LHCN-M2 (cell line): ENCODE results near the gene C1orf94. TPM values are rescaled to one million over a fixed set of nuclear protein-coding genes. Genes with fewer than 3 reads are reported as not detected.

Experiments
- DNase-seq: peaks from one replicate; pipeline ENCODE4 v3.0.0-alpha.2; 2012; ENCODE audit warnings: low read depth
- total RNA-seq: library from RNA; depleted of rRNA; stranded (reverse); fragments of >200 nt; gene quantifications from 2 replicates; pipeline ENCODE4 v1.2.3, GENCODE V29; 2014; rRNA removed

Gene C1orf94
- total RNA-seq, 1 experiment from 2014 or later = not detected

DNA sequence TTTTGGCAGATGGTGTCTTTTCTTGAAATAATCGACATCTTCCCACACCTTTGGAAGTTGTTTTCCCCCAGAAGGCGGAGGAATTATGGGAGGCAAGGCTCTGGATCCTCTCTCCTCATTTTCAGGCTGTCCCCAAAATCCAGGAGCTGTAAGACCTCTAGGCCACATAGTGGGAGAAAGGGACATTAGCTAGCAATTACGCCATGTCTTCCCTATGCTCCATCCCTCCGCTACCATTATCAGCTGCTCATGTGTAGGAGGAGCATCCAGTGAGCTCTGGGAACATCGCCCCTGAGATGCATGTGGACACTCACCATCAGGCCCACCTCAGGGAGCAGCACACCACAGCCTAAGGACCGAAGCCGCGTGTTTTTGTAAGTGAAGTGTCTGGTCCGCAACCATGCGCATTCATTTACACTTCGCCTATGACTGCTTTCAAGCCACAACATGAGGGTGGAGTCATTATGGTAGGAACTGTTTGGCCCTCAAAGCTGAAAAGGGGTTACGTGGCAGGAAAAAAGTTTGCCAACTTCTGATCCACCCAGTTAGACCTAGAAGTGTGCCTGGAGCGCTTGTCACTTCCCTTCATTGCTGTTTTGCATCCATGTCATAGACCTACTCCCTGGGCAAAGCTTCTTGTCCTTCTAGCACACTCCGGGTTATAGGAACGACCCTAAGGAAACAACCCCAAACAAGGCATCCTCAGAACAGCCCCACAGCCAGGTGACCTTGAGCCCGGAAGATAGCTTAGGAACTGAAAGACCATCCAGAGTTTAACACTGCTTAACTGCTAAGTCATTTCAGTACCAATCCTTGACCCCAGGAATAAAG, 85.5 kb downstream of the C1orf94 start:
- no peak for DNase-seq

- DNase-seq = no peak
Measured at GRCh38 chr1:34262921-34263320, 86.2 kb downstream of the C1orf94 start.

DNA sequence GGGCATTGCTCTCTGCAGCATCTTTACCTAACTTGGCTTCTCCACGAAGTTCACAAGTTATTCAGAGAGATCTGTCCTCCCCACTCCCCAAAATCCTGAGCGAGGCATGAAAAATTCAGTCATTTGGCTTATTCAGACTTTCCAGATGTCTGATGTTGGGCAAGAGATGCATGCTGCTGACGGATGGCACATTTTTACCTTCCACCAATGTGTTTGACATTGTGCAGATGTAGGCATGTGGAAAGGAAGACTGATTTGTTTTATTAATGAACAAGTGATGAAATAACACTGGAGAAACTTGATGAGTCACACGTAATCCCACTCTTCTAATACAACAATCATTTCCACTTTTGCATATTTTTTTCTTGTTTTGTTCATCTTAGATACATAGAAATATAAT, 86.7 kb downstream of the C1orf94 start:
- no peak for DNase-seq

DNA sequence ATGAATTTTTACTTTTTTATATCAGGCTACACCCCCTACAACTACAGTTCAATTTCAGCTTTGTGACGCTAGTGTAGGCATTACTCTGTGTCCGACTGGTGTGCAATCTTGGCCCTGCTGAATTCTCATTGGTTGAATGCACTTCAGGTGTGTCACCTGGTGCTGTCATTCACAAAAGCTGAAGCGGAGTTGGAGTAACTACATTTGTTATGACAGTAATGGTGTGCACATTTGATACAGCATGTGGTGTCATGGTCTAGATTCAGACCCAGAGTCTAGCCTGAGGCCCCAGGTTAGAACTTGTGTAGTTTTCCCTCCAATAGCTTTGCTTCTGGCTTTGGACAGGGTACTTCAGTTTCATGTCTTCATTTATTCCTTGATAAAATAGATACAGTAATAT, 88.7 kb downstream of the C1orf94 start:
- no peak for DNase-seq

DNA sequence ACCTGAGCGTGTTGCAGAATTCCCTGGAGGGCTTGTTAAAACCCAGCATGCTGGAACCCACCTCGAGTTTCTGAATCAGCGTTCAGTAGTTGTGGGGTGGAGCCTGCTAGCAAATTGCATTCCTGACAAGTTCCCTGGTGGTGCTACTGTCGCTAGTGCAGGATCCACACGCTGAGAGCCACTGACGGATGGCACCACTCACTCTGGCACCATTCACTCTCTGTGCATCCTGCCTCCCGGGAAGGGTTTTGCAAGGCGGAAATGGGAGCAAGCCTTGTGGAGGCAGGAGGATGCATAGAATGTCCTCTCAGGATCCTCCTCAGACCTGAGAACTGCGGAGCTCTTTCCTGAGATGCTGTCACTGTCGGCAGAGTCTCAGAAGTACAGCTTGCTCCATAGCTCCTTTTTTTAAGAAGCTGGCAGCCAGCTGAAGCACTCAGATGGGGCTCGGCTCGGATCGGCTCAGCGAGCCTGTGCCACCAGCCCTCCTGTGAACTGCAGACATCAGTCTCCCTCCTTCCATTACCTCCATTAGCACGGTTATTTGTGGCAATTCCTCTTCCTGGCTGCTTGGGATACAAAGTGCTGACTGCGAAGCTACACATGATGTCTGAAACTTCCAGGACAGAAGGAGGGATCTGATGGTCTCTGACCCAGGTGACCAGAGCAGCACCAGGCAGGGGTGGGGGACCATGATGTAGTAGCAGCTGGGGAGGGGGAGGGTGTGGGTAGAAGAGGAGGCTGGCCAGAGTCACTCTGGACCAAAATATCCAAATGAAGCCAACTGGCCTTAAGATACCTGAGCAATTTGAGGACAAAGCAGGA, 89.6 kb downstream of the C1orf94 start:
- DNase-seq = no peak

DNA sequence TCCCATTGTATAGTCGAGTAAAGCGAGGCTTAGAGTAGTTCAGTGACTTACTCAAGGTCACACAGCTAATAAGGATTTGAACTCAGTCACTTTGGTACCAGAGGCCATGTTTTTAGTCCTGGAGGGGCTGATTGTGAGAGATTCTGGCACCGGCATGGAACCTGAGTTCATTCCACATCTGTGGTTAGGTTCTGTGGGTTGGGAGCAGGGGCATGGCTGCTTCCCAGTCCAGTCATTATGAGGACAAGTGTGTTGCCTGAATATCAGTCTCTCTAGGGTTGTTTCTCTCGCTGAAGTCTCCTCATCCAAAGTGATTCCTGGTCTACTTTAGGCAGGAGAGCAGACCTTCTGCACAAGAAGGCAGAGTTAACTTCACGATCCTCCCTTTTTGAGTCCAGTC, 90.6 kb downstream of the C1orf94 start:
- no peak for DNase-seq

- DNase-seq = no peak
Measured at GRCh38 chr1:34268311-34268954, 91.7 kb downstream of the C1orf94 start.

Other genes starting within 250 kb of the C1orf94 start
- not detected in 2 replicates for gene CSMD2, start 11.7 kb upstream of the C1orf94 start, total RNA-seq